ENCODE data around the gene CENPO. TPM values are rescaled to one million over a fixed set of nuclear protein-coding genes. Genes with fewer than 3 reads are reported as not detected.

CENPO gene
- total RNA-seq, 1 experiment from 2014 or later = 33.0 TPM

DNA sequence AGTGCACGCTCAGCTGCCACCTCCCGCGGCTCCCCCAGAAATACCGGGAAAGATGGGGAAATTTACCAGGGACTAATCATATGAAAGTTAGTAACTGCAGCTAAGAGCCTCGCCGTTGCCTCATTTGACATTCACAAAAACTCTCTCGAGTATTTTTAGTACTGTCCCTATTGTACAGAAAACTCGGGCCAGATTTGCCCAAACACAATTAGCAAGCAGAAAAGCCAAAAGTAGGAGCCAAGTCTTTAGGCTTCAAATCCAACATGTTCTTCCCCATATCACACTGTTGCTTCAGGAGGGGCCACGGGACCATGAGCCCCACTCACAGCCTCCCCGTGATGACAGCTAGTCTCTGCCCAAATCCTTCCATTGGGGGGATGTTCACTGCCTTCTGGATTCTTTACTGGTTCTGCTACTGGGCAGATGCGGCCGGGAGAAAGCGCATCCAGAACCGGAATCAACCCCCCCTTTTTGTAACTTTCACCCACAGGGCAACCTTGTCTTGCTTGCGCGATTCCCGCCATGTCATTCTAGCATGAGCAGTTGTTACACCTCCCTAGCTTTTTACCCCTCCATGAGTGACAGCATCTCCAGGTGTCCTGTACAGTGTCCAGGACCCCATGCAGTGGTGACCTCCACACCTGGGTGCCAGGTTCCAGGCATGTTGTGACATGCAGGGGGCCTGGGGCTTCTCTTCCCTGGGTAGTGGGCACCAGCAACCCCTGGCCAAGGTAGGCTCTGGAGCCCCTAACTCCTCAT is 35.2 kb downstream of the CENPO start:
- no peak for DNase-seq
- Histone ChIP-seq H3K9me3 (ENCODE audit: insufficient read depth, low read depth) (no peaks in the 10 kb centered on the region), H2AFZ (no peak overlapping the region), H3K27ac (no peak overlapping the region), H3K79me2 (ENCODE audit: low read depth) (no peaks in the 10 kb centered on the region), H3F3A (ENCODE audit: insufficient read depth, low read depth) (peaks cover 5% of the 10 kb centered on the region; the same call in 1 of the 2 replicates), H3K9me2 (ENCODE audit: insufficient read depth) (no peaks in the 10 kb centered on the region), H4K20me1 (ENCODE audit: insufficient read depth) (no peaks in the 10 kb centered on the region), H3K4me3 (no peak overlapping the region), H3K4me1 (replicated peaks; ENCODE audit: insufficient read depth) (no peaks in the 10 kb centered on the region), H3K4me2 (no peak overlapping the region), H3K36me3 (ENCODE audit: low read depth) (no peaks in the 10 kb centered on the region), H3K27me3 (ENCODE audit: insufficient read depth, low read depth) (no peaks in the 10 kb centered on the region)
- no TSS peak for BruUV-seq (replicated peaks)
- ChIA-PET CTCF (interaction anchor here (0.6 to 1.6 kb wide), 7 partner anchors 126 to 1656 kb away, joined by 3 to 7 read pairs (median 3); no protein-coding TSS in a partner anchor), POLR2A (ENCODE audit: unreplicated experiment) (no interaction called here)
- TF ChIP-seq EZH2 (IDR thresholded peaks at IDR 0.05; ENCODE audit: low read depth) (no peak), CTCF (conservative IDR thresholded peaks at IDR 0.05) (no peak)
- intact Hi-C loops (cut with micrococcal nuclease; ENCODE audit: unreplicated experiment) = loop anchor here (5.0 kb wide), 1 partner anchor 601 kb away; no protein-coding TSS in a partner anchor

- H3K9me3 ChIP-seq (ENCODE audit: insufficient read depth, low read depth) = no peaks in the 10 kb centered on the region
- no peak overlapping the region for H3K4me2 ChIP-seq
- no peaks in the 10 kb centered on the region for H4K20me1 ChIP-seq (ENCODE audit: insufficient read depth)
- no peaks in the 10 kb centered on the region for H3K27me3 ChIP-seq (ENCODE audit: insufficient read depth, low read depth)
- CTCF ChIA-PET = interaction anchor here (0.7 kb wide), 1 partner anchor 19 kb away, joined by 3 read pairs; no protein-coding TSS in a partner anchor
- H3K79me2 ChIP-seq (ENCODE audit: low read depth) = no peaks in the 10 kb centered on the region
- POLR2A ChIA-PET (ENCODE audit: unreplicated experiment) = no interaction called here
- DNase-seq = no peak
- no peaks in the 10 kb centered on the region for H3K36me3 ChIP-seq (ENCODE audit: low read depth)
- intact Hi-C loops (cut with micrococcal nuclease; ENCODE audit: unreplicated experiment) = loop anchor here (5.0 kb wide), 1 partner anchor 367 kb away; no protein-coding TSS in a partner anchor
- H3F3A ChIP-seq (ENCODE audit: insufficient read depth, low read depth) = peaks cover 5% of the 10 kb centered on the region; the same call in 1 of the 2 replicates
- H3K9me2 ChIP-seq (ENCODE audit: insufficient read depth) = no peaks in the 10 kb centered on the region
- TF ChIP-seq CTCF (conservative IDR thresholded peaks at IDR 0.05) = no peak; the same call in 1 of the 2 replicates
- TF ChIP-seq EZH2 (IDR thresholded peaks at IDR 0.05; ENCODE audit: low read depth) = no peak
- no peak overlapping the region for H3K4me3 ChIP-seq
- no peak overlapping the region for H2AFZ ChIP-seq
- H3K4me1 ChIP-seq (replicated peaks; ENCODE audit: insufficient read depth) = no peaks in the 10 kb centered on the region
- BruUV-seq (replicated peaks) = no TSS peak
- no peak overlapping the region for H3K27ac ChIP-seq
Observed at GRCh38 chr2:24830351-24830750, 37.1 kb downstream of the CENPO start.

DNA sequence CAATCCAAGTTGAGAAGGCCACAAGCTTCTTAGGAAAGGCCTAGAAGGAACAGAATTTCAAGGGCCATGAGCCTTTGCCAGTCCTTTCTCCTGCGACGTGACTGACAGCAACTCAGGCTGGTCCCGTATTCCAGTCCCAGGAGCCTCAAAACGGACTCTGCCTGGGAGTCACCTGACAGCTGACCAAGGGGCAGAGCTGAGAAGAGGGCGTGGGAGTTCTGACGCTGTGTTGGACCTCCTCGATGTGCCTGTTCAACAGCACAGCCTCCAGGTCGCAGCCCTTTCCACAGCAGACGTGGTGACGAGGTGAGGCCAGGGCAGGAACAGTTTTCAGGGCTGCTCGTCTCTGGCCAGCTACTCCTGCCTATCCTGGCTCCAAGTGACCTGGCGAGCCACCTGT is 37.6 kb downstream of the CENPO start:
- no peak for TF ChIP-seq CTCF (conservative IDR thresholded peaks at IDR 0.05)
- TF ChIP-seq EZH2 (IDR thresholded peaks at IDR 0.05; ENCODE audit: low read depth) = no peak

More for the DNA sequence above, 37.6 kb downstream of the CENPO start:
- Histone ChIP-seq H3K27ac (no peak overlapping the region), H4K20me1 (ENCODE audit: insufficient read depth) (no peaks in the 10 kb centered on the region), H3K27me3 (ENCODE audit: insufficient read depth, low read depth) (no peaks in the 10 kb centered on the region), H3F3A (ENCODE audit: insufficient read depth, low read depth) (peaks cover 5% of the 10 kb centered on the region; the same call in 1 of the 2 replicates), H3K9me2 (ENCODE audit: insufficient read depth) (no peaks in the 10 kb centered on the region), H3K9me3 (ENCODE audit: insufficient read depth, low read depth) (no peaks in the 10 kb centered on the region), H2AFZ (no peak overlapping the region), H3K79me2 (ENCODE audit: low read depth) (no peaks in the 10 kb centered on the region), H3K36me3 (ENCODE audit: low read depth) (no peaks in the 10 kb centered on the region), H3K4me1 (replicated peaks; ENCODE audit: insufficient read depth) (no peaks in the 10 kb centered on the region), H3K4me3 (no peak overlapping the region), H3K4me2 (no peak overlapping the region)
- CTCF ChIA-PET = interaction anchor here (0.7 kb wide), 1 partner anchor 18 kb away, joined by 3 read pairs; no protein-coding TSS in a partner anchor
- POLR2A ChIA-PET (ENCODE audit: unreplicated experiment) = no interaction called here
- BruUV-seq (replicated peaks) = no TSS peak
- intact Hi-C loops (cut with micrococcal nuclease; ENCODE audit: unreplicated experiment) = loop anchor here (5.0 kb wide), 1 partner anchor 367 kb away; no protein-coding TSS in a partner anchor
- no peak for DNase-seq
